GM19035 (cell line): ENCODE results near the gene AOX1.
"Not testable (repeated sequence)": the region's sequence is repeated elsewhere in the genome, so short reads cannot be mapped to it uniquely, and the experiment has no call there.

Experiments
- ATAC-seq: cut with Tn5 transposase; IDR thresholded peaks from one replicate; pipeline ENCODE4 v1.9.1; 2021; ENCODE audit not compliant: unreplicated experiment

Gene AOX1

DNA sequence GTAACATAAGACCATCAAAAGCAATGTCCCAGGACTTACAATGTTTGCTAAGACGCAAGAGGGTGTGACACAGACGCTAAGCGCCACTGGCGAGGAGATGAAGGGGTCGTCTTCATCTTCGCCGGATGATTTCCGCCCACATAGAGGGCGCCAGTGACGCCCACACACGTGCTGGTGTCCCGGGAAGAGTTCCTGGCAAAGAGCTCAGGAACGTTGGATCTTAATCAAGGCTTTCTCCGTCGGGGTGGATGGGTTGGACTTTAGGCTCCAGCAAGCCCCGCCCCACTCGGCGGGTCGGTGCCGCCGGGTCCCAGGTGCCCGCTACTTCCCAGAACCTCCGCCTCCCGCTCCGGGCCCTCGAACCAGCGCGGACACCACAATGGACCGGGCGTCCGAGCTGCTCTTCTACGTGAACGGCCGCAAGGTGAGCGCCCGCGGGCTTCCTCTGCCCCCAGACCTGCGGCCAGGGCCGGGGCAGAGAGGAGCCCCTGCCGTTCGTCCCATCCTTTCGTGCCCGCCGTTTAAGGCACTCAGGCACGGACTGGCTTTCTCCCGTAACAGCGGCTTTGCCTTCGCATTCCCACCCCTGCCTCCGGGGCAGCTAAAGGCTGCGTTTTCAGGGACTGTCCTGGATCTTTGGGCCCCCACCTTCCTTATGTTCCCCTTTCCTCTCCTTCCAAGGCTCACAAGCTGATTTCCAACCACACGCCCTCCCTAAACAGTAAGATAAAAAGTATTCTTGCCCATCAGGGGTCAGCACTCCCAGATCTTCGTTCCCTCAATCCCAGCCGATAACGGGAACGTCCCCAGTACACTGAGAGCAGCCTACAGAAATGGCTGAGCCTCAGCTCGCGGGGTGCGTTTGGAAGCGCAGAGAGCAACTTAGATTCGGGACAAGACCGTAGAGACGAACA, at the start of gene AOX1:
Gene AOX1, plus strand, starts transcription at position 285 of the 914 bp plus-strand sequence. Its CDS starts 95 bp downstream, at position 380.
- ATAC-seq, result peak; percentile 51

DNA sequence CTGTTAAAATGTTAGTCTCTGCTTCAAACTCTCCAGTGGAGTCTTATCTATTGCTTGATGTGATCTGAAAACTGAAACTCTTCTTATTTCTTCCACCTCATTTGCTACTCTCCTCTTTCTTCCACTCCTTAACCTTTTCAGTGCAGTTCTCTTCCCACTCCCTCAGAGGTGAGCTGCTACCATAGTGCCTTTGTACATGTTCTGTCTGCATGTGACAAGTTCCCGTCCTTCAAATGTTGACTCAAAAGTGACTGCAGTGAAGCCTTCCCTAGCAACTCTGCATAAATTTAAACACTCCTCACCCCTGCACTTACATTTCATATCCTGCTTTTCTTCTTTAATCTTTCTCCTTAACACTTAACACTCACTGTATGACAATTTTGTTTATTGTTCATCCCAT, 47.7 kb upstream of the AOX1 start:
- ATAC-seq, result no peak

DNA sequence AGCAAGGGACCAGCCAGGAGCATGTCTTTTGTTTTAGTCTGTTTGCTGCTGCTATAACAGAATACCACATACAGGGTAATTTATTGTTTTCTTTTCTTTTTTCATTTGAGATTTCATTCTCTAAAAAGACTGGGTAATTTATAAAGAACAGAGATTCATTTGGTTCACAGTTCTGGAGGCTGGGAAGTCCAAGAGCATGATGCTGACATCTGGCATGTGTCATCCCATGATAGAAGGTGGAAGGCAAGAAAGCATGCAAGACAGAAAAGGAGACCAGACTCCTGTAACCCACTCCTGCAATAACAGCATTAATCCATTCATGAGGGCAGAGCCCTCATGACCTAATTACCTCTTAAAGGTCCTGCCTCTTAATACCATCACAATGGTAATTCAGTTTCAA, 45.0 kb upstream of the AOX1 start:
- ATAC-seq, result no peak

DNA sequence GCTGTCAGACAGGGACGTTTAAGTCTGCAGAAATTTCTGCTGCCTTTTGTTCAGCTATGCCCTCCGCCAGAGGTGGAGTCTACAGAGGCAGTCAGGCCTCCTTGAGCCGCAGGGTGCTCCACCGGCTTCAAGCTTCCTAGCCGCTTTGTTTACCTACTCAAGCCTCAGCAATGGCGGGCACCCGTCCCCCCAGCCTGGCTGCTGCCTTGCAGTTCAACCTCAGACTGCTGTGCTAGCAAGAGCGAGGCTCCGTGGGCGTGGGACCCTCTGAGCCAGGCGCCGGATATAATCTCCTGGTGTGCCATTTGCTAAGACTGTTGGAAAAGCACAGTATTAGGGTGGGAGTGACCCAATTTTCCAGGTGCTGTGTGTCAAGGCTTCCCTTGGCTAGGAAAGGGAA, 19.2 kb upstream of the AOX1 start:
- ATAC-seq, result not testable (repeated sequence)

DNA sequence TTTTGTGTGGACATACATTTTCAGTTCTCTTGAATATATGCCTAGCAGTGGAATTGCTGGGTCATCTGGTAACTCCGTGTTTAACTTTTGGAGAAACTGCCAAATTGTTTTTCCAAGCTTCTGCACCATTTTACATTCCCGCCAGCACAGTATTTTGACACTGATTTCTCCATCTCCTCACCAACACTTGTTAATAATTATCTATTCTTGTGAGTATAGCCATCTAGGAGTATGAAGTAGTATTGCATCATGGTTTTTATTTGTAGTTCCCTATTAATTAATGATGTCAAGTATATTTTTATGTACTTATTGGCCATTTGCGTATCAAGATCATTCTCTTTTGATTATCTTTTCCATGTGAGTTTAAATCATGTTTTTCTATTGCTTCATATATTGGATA, 17.9 kb upstream of the AOX1 start:
- no peak for ATAC-seq

DNA sequence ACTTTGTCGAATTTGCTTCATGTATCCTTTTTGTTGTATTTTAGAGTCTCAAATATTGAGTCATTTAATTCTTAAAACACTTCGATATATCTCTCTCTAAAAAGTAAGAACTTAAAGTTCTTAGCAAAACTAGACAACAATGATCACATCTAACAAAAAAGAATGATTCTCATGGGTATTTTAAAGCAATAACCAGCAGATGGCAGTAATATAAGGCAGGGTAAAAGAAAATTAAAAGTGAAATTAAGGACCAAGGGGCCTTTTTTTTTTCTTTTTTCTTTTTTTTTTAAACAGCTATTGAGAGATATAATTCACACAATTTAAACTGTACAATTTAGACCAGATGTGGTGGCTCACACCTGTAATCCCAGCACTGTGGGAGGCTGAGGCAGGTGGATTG, 9.9 kb upstream of the AOX1 start:
- no peak for ATAC-seq

DNA sequence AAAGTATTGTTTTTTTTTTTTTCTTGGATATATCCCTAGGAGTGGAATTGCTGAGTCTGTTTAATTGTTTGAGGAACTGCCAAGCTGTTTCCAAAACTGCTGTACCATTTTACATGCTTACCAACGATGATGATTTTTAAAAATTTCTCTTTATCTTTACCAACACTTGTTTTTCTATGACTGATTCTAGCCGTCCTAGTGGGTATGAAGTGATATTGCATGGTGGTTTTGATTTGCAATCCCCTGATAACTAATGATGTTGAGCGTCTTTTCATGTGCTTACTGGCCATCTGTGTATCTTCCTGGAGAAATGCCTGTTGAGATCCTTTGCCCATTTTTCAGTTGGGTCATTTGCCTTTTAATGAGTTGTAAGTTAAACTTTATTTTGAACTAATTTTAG, 8.8 kb upstream of the AOX1 start:
- ATAC-seq, result no peak

DNA sequence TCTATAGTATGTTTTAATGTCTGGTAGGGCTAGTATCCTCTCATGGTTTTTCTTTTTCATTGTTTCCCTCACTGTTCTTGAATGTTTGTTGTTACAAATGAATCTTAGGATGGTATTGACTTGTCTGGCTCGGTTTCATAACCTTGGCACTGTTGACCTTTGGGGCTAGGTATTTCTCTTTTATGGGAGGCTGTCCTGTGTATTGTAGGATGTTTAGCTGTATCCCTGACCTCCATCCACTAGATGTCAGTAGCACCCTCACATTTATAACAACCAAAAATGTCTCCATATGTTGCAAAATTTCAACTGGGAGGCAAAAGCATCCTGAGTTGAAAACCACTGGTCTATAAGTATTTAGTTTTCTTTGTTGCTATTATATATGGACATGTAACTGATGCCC, 7.0 kb upstream of the AOX1 start:
- ATAC-seq, result no peak

DNA sequence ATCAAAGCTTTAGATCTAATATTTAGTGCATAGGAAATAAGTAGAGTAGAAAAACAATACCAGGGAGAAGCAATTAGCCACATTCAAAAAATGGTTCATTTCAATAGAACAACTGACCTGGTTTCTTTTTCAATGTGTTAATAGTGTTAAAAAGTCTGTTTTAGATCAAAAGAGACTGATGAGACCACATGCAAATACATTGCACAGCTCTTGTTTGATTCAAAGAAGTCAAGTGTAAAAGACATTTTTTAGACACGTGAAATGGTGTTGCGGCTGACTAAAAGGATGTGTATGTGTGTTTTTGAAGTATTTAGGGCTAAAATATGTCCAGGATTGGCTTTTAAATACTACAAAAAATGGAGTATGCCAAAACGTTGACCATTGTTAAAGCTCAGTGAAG, 1.2 kb upstream of the AOX1 start:
- ATAC-seq, result no peak

DNA sequence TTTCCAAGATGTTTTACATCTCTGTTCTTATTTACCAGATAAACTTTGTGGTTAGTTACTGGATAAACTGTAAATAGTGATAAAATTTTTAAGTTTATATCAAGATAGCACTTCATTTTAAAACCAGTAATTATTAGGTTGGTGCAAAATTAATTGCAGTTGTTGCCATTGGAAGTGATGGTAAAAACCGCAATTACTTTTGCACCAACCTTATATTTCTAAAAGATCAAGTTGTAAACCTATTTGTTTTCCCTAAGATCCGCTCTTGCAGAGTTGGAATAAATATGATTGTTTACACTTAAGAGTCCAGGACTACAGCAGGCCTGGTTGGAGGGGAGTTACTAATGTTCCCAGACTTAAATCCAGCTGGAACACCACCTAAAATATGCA, 479 bp upstream of the AOX1 start:
- ATAC-seq, result no peak

DNA sequence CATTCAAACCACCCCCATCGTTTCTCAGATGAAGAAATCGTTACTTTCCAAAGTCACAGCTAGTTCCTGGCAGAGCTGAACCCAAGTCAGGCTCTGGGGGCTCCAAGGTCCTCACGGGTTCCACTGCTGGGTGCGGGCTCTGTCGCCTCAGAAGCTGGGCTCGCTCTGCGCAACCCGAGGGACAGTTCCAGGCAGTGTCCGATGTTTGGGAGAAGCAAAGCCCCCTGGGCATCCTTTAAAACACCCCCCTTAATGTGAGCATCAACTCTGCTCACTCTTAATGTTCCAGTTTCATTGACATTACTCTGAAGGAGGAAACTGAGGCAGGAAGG, 796 bp downstream of the AOX1 start:
- no peak for ATAC-seq

DNA sequence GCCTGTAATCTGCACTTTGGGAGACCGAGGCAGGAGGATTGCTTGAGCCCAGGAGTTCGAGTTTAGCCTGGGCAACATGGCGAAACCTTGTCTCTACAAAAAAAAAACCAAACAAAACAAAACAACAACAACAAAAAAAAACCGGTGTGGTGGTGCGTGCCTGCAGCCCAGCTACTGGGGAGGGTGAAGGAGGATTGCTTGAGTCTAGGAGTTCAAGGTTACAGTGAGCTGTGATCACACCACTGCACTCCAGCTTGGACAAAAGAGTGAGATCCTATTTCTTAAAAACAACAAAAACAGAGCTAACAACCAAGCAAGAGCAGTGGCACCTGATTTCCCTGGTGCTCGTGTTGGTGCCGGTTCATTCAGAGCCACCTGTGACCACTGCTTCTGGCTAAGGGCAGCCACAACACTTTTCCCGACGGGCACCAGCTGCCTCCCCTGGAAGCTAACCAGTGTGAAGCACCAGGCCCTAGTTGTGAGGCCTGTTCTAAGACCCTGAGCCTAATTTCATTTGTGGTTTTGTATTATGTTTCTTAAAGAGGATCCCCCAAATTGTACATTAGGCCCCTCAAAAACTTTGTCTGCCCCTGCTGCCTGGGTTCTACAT, 1.3 kb downstream of the AOX1 start:
- ATAC-seq, result no peak

DNA sequence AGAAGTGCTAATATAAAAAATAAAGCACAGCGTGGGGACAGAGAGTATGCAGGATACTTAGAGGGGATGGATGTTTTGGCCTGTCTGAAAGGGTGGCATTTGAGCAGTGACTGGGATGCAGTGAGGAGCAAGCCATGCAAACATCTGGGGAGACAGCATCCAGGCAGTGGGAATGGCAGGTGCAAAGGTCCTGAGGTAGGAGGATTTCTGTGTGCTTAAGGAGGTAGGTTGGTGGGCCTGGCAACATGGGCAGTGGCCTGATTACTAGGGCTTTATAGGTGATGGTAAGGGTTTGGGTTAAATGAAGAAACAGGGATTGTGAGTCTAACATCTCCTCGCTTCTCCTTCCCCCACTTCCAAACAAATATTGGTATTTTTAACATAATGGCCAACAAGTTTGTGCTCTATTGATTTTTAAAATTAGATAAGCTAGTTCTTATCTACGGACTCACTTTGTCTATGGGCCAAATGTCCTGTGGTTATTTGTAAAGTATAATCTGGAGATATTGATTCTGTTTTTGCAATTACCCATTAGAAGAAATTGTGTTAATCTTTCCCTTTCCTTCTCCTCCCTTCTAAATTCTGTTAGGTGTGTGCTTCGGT, 2.4 kb downstream of the AOX1 start:
- ATAC-seq, result no peak

DNA sequence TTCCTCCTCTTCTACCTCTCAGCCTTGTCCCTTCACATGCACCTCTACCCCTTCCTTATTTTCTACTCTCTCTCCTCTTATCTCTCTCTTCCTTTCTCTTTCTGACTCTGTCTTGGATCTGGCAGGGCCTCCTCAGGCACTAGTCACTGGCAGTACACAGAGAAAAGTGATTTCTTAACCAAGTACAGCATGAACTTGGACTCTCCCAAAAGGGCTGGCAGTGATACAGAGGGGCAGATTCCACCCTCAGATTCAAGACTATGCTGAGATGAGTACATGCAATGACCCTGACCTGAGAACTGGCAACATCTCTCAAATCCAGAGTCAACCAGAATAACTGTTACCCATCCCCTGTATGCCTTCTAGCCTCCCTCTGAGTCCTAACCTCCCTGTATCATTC, 4.3 kb downstream of the AOX1 start:
- no peak for ATAC-seq

DNA sequence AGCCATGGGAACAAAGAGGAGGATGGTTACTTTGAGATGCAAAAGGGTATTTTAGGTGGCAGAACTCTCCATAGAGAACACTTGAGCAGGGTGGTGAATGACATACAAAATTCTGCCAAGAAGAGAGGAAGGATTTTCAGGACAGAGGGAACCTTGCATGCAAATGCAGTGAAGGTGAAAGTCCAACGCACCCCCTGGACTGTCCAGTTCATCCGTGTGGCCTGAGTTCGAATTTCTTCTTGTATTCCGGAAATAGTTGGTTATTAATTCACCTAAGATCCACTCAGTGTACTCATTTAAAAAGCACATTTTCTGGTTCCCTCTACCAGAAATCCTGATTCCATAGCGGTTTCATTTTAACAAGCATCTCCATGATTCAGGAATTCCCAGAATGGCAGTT, 5.5 kb downstream of the AOX1 start:
- ATAC-seq, result no peak

DNA sequence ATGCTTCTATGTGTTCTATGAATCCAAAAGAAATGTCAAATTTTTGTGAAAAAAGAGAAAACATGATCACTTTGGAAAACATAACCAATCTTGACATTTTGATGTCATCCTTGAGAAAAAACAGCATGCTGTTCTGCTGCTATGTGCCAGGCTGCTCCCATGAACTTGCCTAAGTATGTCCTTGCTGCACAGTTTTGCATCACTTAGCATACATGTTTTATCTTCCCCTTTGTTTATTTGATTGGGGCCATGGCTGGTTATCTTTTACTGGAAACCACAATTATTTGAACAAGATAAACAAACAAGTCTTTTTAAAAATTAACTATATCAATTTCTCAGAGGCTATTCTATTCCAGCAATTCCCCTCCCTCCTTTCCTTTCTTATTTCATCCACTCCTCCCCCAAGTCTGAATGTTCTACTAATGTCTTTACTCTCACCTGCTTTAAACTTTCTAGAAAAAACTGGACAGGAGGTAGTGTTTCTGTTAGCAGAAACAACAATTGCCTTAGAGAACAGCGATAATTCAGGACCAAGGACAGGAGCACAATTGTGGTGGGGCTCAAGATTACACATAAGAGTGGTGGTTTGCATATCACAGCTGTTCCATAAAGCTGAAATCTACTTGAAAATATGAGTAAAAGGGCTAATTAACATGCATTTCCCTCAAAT, 6.7 kb downstream of the AOX1 start:
- ATAC-seq, result no peak

DNA sequence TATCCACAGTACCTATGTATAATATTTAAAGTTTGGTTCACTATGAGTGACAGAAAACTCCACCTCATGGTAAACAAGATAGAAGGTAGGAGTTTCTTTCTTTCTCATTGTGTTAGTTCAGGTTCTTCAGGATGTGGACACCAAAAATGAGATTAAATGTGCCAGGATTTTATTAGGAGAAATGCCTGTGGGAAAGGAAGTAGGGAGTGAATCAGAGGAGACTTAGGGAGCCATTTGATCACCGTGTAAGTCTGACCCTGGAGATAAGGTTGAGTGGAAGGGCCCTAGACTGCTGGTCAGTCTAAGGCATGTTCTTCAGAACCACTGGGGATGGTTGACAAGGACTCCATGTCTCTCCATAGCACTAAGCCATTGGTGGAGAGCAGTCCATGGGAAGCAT, 8.1 kb downstream of the AOX1 start:
- ATAC-seq, result no peak

DNA sequence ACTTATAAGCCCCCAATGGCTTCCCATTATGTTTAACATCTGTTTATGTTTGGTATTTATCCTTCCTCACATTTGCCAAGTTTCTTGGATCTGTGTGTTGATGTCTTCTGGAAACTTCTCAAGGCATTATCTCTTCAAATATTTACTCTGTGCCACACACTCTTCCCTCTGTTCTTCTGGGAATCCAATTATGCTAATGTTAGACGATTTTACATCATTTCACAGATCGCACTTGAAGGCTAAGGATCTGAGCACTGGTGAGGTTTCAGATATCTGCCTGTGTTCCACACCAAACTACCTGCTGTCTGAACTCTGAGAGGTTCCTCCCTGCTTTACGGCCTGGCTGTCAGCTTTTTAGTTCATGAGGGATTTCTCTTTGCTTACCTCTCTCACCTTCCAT, 10.1 kb downstream of the AOX1 start:
- ATAC-seq, result no peak

DNA sequence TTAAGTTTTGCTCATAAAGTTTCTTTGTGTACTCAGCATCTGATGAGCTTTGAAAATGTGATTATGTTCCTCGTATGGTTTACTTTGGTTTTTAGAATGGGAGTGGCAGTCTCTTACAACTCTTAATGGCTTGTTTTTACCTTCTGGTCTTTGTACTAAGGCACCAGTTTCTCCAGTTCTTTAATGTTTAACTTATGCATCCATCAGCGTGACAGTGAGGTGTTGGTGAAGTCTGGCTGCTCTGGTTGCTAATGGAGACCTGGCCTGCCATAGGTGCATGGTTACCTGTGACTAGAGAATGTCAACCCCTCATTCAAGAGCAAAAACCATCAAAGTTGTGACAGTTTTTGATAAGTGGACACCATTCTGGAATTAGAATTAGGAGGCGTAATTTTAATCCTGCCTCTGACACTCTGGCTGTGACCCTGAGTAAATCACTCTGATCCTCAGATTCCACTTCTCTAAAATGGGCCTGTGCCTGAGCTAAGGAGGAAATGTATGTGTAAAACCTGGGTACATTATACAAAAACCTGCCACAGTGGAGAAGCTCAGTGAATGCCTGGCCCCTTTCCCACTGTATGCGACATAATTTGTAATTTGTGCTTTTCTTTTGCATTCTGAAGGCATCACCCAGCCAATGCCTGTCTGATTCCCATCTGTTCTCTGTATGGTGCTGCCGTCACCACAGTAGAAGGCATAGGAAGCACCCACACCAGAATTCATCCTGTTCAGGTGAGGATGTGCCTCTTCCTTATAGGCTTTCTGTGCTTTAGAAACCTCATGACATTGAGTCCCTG, 11.2 kb downstream of the AOX1 start:
- ATAC-seq, result no peak

DNA sequence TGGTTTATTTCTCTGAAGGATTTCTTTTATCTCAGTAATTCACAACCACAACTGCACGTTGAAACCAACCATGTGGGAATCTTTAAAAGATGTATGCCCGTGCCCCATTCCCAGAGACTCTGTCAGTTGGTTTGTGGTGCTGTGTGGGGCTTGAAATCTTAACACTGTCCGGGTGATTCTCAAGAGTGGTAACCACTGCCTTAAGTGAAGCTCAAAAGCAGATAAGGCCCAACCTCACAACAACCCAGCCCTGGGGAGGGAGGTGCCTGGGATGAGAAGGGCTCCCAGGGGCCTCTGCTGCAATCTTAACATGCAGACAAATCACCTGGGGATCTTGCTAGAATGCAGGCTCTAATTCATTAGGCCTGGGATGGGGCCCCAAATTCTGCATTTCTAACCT, 13.4 kb downstream of the AOX1 start:
- ATAC-seq, result no peak
